Neutrophil (primary cell): Measurements from ENCODE around the gene VWF.

Source experiments
- H3K27ac ChIP-seq: fragments of 200-600 bp; sonication (generic); 2 replicates; pipeline ENCODE4 v1.5.1; 2016; ENCODE audit warnings: mild to moderate bottlenecking, moderate library complexity
- H3K27me3 ChIP-seq: fragments of 200-600 bp; sonication (generic); 2 replicates; pipeline ENCODE4 v1.6.0; 2016; ENCODE audit warnings: mild to moderate bottlenecking
- H3K36me3 ChIP-seq: fragments of 200-600 bp; sonication (generic); 2 replicates; pipeline ENCODE4 v1.5.1; 2017
- H3K4me1 ChIP-seq, 2 experiments: fragments of 200-600 bp in 1 of 2; sonication (generic) in 1 of 2; 1 replicate in 1 of 2; 2 replicates in 1 of 2; pipeline versions ENCODE4 v1.5.1 to v1.6.1; 2013 to 2016; ENCODE audit warnings: low read depth in 1 of 2, low read length in 1 of 2, mild to moderate bottlenecking in 1 of 2, moderate library complexity in 1 of 2; ENCODE audit not compliant: control insufficient read depth in 1 of 2, insufficient read depth in 1 of 2
- H3K4me3 ChIP-seq, 2 experiments: fragments of 200-600 bp in 1 of 2; sonication (generic) in 1 of 2; 1 replicate in 1 of 2; 2 replicates in 1 of 2; pipeline ENCODE4 v1.5.1; 2013 to 2016; ENCODE audit warnings: low read depth in 1 of 2, low read length in 1 of 2, mild to moderate bottlenecking in 1 of 2, moderate library complexity in 1 of 2
- H3K9me3 ChIP-seq: fragments of 200-600 bp; sonication (generic); 2 replicates; pipeline ENCODE4 v1.5.1; 2016
- TF ChIP-seq, protein P1 (sequence below): fragments of 200-600 bp; sonication (generic); IDR thresholded peaks from 2 replicates; pipeline ENCODE4 v1.5.1; 2016; ENCODE audit warnings: antibody characterized with exemption

VWF gene

DNA sequence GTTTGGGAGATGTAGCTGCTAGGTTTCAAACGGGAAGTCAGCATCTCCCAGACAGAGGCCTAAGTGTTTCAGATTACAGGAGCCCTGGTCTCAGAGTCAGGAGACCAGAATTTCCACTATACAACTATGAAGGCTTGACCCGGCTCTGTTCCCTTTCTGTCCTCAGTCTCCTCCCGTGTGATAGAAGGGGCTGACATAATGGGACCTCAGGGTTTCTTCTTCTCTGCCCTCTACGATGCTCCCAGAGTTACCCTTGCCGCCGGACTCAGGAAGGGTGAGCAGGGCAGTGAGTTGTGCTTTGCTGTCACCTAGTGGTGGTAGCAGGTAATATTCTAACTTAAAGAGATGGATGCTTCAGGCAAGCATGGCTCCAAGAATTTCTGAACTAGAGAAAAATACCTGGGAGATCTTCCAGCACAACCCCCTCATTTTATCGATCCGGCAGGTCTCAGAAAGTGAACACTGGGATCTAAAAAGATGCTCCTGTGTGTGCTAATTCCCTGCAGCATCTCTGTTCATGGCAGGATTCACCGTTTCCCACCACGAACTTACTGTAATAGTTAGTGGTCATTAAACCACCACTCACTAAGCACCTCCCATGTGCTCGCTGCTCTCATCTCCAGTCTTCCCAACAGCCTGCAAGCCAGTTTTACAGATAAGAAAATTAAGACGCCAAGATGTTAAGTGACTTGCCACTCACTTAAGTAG, 84.4 kb downstream of the VWF start:
- no peaks in the 10 kb centered on the region for H3K36me3 ChIP-seq
- H3K27me3 ChIP-seq = no peaks in the 10 kb centered on the region
- H3K4me1 ChIP-seq = peaks cover 0 to 4% of the 10 kb centered on the region in 2 experiments
- H3K27ac ChIP-seq = no peak overlapping the region
- TF ChIP-seq, protein P1, sequence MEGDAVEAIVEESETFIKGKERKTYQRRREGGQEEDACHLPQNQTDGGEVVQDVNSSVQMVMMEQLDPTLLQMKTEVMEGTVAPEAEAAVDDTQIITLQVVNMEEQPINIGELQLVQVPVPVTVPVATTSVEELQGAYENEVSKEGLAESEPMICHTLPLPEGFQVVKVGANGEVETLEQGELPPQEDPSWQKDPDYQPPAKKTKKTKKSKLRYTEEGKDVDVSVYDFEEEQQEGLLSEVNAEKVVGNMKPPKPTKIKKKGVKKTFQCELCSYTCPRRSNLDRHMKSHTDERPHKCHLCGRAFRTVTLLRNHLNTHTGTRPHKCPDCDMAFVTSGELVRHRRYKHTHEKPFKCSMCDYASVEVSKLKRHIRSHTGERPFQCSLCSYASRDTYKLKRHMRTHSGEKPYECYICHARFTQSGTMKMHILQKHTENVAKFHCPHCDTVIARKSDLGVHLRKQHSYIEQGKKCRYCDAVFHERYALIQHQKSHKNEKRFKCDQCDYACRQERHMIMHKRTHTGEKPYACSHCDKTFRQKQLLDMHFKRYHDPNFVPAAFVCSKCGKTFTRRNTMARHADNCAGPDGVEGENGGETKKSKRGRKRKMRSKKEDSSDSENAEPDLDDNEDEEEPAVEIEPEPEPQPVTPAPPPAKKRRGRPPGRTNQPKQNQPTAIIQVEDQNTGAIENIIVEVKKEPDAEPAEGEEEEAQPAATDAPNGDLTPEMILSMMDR = peak; percentile 72
- no peak overlapping the region for H3K4me3 ChIP-seq
- H3K9me3 ChIP-seq = no peaks in the 10 kb centered on the region

DNA sequence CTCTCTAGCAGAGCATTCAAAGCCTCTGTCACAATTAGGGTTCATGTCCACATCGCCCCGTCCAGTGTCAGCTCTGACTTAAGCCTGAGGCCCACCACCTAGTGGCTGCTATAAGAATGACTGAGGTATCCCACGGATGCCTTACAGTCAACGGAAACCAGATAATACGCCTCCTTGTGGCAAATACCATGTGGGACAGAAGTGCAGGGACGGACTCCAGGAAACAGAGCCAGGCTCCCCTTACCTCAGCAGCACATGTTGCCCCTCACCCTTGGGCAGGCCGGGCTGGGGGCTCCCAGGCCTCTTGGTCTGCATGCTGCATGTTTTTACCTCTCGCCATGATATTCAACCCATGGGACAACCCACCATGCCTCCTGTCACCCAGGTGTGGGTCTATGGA, 86.3 kb downstream of the VWF start:
- H3K27ac ChIP-seq = no peak overlapping the region
- peaks cover 0 to 4% of the 10 kb centered on the region in 2 experiments for H3K4me1 ChIP-seq
- TF ChIP-seq, protein P1 = peak; percentile 25

DNA sequence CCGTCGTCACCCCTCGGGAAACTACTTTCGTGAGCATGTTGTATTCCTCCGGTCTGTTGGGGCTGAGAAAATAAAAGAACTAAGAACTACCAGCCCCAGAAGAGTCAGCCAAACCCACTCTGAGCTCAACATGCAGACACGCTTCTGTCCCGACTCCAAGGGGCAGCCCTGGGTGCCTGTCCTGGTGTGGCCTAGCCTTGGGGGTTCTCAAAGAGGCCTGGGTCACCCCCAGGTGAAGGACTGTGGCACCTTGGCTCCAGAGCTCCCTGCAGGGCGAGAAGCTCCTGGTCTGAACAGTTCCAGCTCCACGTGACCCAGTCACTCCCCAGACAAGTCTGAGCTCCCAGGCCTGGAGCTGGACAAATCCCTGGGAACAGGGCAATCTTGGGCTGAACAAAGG, 87.0 kb downstream of the VWF start:
- Histone ChIP-seq H3K4me1 (peaks cover 0 to 4% of the 10 kb centered on the region in 2 experiments), H3K9me3 (no peaks in the 10 kb centered on the region), H3K27me3 (no peaks in the 10 kb centered on the region), H3K4me3 (no peak overlapping the region), H3K36me3 (no peaks in the 10 kb centered on the region), H3K27ac (no peak overlapping the region)
- TF ChIP-seq, protein P1 = no peak

More for the DNA sequence above, 86.3 kb downstream of the VWF start:
- H3K4me3 ChIP-seq = no peak overlapping the region
- H3K9me3 ChIP-seq = no peaks in the 10 kb centered on the region
- H3K36me3 ChIP-seq = no peaks in the 10 kb centered on the region
- no peaks in the 10 kb centered on the region for H3K27me3 ChIP-seq

DNA sequence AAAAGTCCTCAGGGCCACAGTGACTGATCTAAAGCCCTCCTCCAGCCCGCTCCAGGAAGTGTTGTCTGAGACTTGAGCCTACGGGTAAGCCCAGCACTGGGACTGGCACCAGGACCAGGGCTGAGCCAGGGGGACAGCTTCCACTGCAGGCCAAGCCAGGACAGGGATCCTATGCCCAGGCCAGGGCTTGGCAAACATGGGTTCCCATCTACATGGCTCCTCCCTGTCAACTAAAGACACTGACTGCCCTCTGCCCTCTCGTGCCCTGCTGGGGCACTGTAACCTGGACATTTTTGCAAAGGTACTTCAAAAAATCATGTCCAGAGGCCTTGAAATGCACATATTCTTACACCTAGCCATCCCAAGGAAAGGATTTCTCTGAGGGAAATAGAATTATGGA, 88.0 kb downstream of the VWF start:
- Histone ChIP-seq H3K4me3 (no peak overlapping the region), H3K36me3 (no peaks in the 10 kb centered on the region), H3K27ac (no peak overlapping the region), H3K27me3 (no peaks in the 10 kb centered on the region), H3K9me3 (no peaks in the 10 kb centered on the region), H3K4me1 (peaks cover 0 to 4% of the 10 kb centered on the region in 2 experiments)
- TF ChIP-seq, protein P1 = no peak

DNA sequence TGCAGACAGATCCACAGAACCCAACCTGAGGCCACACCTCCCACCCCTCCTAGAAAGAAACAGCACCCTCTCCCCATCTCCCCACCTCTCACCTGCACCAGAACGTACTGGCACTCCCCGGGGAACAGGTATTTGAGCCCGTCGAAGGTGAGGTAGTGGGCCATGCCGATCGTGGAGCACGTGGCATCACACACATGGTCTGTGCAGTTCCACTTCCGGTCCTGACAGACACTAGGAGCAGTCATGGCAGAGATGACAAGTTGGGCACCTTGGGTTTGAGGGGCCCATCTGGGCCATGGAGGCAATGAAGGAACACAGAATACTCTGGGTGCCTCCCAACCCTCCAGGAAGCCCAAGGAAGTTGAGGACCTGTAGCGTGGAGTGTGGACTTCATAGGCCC, 89.9 kb downstream of the VWF start:
- Histone ChIP-seq H3K4me1 (no peaks in the 10 kb centered on the region), H3K27me3 (no peaks in the 10 kb centered on the region), H3K27ac (no peak overlapping the region), H3K36me3 (no peaks in the 10 kb centered on the region), H3K4me3 (no peak overlapping the region), H3K9me3 (no peaks in the 10 kb centered on the region)
- TF ChIP-seq, protein P1 = no peak
